ENCODE measurements around the gene ROBO1. TPM values are rescaled to one million over a fixed set of nuclear protein-coding genes. Genes with fewer than 3 reads are reported as not detected.

ROBO1 gene
- total and polyA plus RNA-seq, 2 of the 13 experiments (the other 11 are each of a cell fraction or from before 2014, with no cell fraction given) = 52.2 to 71.0 TPM

DNA sequence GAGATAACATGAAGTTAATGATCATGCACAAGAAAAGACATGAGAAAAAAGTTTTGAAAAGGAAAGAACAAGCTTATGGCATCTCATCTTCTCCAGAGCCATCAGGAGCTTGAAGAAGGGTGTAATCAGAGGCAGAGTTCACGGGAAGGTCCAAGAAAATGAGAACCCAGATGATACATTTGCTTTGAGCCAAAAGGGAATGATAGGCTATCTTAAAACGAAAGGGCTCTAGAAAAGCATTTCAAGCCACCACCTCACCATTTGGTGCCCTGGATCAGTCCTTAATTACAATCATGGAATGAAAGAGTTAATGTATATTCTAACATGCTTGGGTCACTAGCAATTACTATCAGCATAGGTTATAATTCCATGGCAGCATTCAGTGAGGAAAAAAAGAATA lies 781.8 kb downstream of the ROBO1 start:
- ATAC-seq (no peak), FAIRE-seq (no peak), DNase-seq (ENCODE audit: low spot score) (no peak)
- no peak overlapping the region for H3K27ac ChIP-seq (ENCODE audit: extremely low read length, insufficient read depth, low read length)
- H3K79me2 ChIP-seq (ENCODE audit: insufficient read depth, low read length) = peaks cover 100% of the 10 kb centered on the region
- no peak overlapping the region for H3K4me3 ChIP-seq (replicated peaks in 1 of 3; ENCODE audit: insufficient read depth in 1 of 3, low read depth in 2 of 3, low read length in 3 of 3)
- no peaks in the 10 kb centered on the region for H3K9me3 ChIP-seq (ENCODE audit: low read length)
- no peaks in the 10 kb centered on the region for H4K20me1 ChIP-seq (ENCODE audit: insufficient read depth, low read length)
- intact Hi-C loops (cut with micrococcal nuclease; ENCODE audit: unreplicated experiment) = loop anchor here (5.0 kb wide), 2 partner anchors 46 to 139 kb away; no protein-coding TSS in a partner anchor
- BruUV-seq (replicated peaks) = no TSS peak
- H3K9ac ChIP-seq (ENCODE audit: insufficient read depth, low read depth, low read length) = no peak overlapping the region
- peaks cover 56% of the 10 kb centered on the region for H3K4me1 ChIP-seq (ENCODE audit: insufficient read depth, low read length)
- in situ Hi-C loops (cut with HindIII; ENCODE audit: extremely low pct_ligation_motif_present, low pct_unique_long_range_greater_than_20kb) = loop anchor here (10.0 kb wide), 1 partner anchor 321 kb away; no protein-coding TSS in a partner anchor
- CTCF ChIA-PET (ENCODE audit: low intra/inter-chr PET ratio, low total read pairs) = no interaction called here
- H3K4me2 ChIP-seq (ENCODE audit: low read depth, low read length) = no peak overlapping the region
- 96% methylated on average over 2 of the region's 2 CpGs for WGBS (ENCODE audit: low lambda C conversion rate)
- TF ChIP-seq ZNF652 (CRISPR knock-in tag; IDR thresholded peaks at IDR 0.05; ENCODE audit: borderline replicate concordance, low read depth) (peak; percentile 53; the same call in 1 of the 2 replicates), ZFP1 (CRISPR knock-in tag; IDR thresholded peaks at IDR 0.05) (no peak)
- POLR2A ChIA-PET = no interaction called here
- no peaks in the 10 kb centered on the region for H3K27me3 ChIP-seq (ENCODE audit: control insufficient read depth in 1 of 2, insufficient read depth in 2 of 2, low read length in 2 of 2)
- no peaks in the 10 kb centered on the region; a peak in 1 of 5 replicates for H3K36me3 ChIP-seq (replicated peaks in 1 of 2; ENCODE audit: control insufficient read depth in 1 of 2, insufficient read depth in 2 of 2, low read length in 2 of 2)
- no peak overlapping the region for H2AFZ ChIP-seq (ENCODE audit: low read length)

DNA sequence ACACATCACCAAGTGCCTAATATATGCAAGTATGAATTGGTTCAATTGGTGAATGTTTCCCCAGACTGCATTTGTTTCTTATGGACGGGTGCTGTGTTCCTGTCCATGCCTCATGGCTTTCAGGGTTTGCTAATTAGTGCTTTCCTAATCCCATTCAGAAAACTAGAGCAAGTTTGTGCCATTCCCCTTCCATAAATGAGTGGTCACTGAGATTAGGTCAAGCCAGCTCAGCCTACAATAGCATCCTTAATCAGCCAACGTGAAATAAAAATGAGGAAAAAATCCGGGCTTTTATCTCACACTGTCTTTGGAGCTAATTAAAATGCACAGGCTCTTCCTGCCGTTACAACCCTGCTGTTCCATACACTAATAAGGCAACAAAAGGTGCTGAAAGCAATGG lies 788.8 kb downstream of the ROBO1 start:
- intact Hi-C loops (cut with micrococcal nuclease; ENCODE audit: unreplicated experiment) = no loop called here

More for the DNA sequence above, 788.8 kb downstream of the ROBO1 start:
- Histone ChIP-seq H3K27ac (ENCODE audit: extremely low read length, insufficient read depth, low read length) (no peak overlapping the region), H3K4me3 (replicated peaks in 1 of 3; ENCODE audit: insufficient read depth in 1 of 3, low read depth in 2 of 3, low read length in 3 of 3) (no peak overlapping the region), H3K4me2 (ENCODE audit: low read depth, low read length) (no peak overlapping the region), H3K36me3 (replicated peaks in 1 of 2; ENCODE audit: control insufficient read depth in 1 of 2, insufficient read depth in 2 of 2, low read length in 2 of 2) (no peaks in the 10 kb centered on the region), H3K9me3 (ENCODE audit: low read length) (no peaks in the 10 kb centered on the region), H2AFZ (ENCODE audit: low read length) (no peak overlapping the region), H3K9ac (ENCODE audit: insufficient read depth, low read depth, low read length) (no peak overlapping the region), H3K79me2 (ENCODE audit: insufficient read depth, low read length) (peaks cover 99% of the 10 kb centered on the region), H3K4me1 (ENCODE audit: insufficient read depth, low read length) (peaks cover 47% of the 10 kb centered on the region), H4K20me1 (ENCODE audit: insufficient read depth, low read length) (no peaks in the 10 kb centered on the region), H3K27me3 (ENCODE audit: control insufficient read depth in 1 of 2, insufficient read depth in 2 of 2, low read length in 2 of 2) (no peaks in the 10 kb centered on the region)
- ATAC-seq = no peak
- in situ Hi-C loops (cut with HindIII; ENCODE audit: extremely low pct_ligation_motif_present, low pct_unique_long_range_greater_than_20kb) = no loop called here
- FAIRE-seq = no peak
- WGBS (ENCODE audit: low lambda C conversion rate) = 97% methylated on average over 4 of the region's 4 CpGs
- CTCF ChIA-PET (ENCODE audit: low intra/inter-chr PET ratio, low total read pairs) = no interaction called here
- no TSS peak for BruUV-seq (replicated peaks)
- POLR2A ChIA-PET = no interaction called here
- no peak for DNase-seq (ENCODE audit: low spot score)
- TF ChIP-seq SETDB1 (CRISPR knock-in tag; IDR thresholded peaks at IDR 0.05; ENCODE audit: borderline replicate concordance) = no peak
- no peak for TF ChIP-seq PHF21A (CRISPR knock-in tag; IDR thresholded peaks at IDR 0.05)
- no peak for TF ChIP-seq PAWR (CRISPR knock-in tag; IDR thresholded peaks at IDR 0.05; ENCODE audit: borderline replicate concordance)
- TF ChIP-seq HMG20A (CRISPR knock-in tag; IDR thresholded peaks at IDR 0.05; ENCODE audit: borderline replicate concordance) = no peak
- no peak for TF ChIP-seq ZNF256 (CRISPR knock-in tag; conservative IDR thresholded peaks at IDR 0.05)
- TF ChIP-seq TRIM24 (CRISPR knock-in tag; IDR thresholded peaks at IDR 0.05) = no peak
- TF ChIP-seq HCFC1 (IDR thresholded peaks at IDR 0.05; ENCODE audit: low read depth, low read length) = no peak
- TF ChIP-seq ZSCAN22 (CRISPR knock-in tag; IDR thresholded peaks at IDR 0.05) = no peak
- no peak for TF ChIP-seq HINFP (CRISPR knock-in tag; IDR thresholded peaks at IDR 0.05; ENCODE audit: low read depth)
- TF ChIP-seq ZNF652 (CRISPR knock-in tag; IDR thresholded peaks at IDR 0.05; ENCODE audit: borderline replicate concordance, low read depth) = no peak
- no peak for TF ChIP-seq GATA4 (IDR thresholded peaks at IDR 0.05; ENCODE audit: borderline replicate concordance, low read depth)
- no peak for TF ChIP-seq ZNF672 (CRISPR knock-in tag; IDR thresholded peaks at IDR 0.05)
- no peak for TF ChIP-seq CERS6 (CRISPR knock-in tag; IDR thresholded peaks at IDR 0.05)
- no peak for TF ChIP-seq MEIS2 (CRISPR knock-in tag; IDR thresholded peaks at IDR 0.05)
